ENCODE measurements around the gene EIF5A.

DNA sequence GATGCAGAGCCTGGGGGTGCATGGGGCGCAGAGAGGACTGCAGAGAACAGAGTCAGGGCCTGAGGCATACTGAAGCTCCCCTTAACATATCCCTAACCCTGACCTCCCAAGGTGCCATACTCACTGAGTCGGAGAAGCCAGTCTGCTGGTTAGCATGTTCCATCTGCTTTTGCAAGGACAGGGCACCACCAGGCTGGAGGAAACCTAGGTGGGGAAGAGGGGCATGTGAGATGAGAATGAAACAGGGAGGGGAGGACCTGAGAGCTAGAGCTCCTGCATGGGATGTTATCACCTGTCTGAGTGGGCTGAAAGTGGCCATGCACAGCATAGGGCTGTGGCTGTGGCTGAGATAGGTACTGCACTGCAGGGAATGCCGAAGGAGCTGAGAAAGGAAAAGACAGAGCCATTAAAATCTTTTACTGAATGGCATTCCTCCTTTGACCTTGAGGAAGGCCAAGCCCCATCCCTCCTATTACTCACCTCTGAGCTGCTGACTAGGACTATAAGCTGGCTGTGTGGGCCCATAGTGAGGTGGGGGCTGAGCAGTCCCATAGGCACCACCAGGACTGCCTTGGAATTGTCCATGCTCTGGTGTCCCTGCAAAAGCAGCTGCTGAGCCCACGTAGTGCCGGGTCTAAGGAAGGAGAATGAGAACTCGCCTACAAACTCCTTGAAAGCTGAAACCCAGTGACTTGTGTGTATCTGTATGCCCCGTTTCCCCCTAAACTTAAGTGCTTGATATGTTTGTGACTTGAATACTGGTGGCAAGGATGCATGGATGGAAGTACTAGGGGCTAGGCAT is 5.9 kb downstream of the EIF5A start:
- TF ChIP-seq GATA3 (IDR thresholded peaks at IDR 0.05; ENCODE audit: low read depth, low read length) (no peak), GATA2 (IDR thresholded peaks at IDR 0.05; ENCODE audit: low read depth, low read length) (no peak)
